Liver (tissue), 9 donors: ENCODE measurements around the gene RFTN2. TPM values are rescaled to one million over a fixed set of nuclear protein-coding genes. Genes with fewer than 3 reads are reported as not detected.
"Not testable (repeated sequence)": the region's sequence is repeated elsewhere in the genome, so short reads cannot be mapped to it uniquely, and the experiment has no call there.

Source experiments
- DNase-seq: peaks from one replicate; pipeline ENCODE4 v3.0.0-alpha.2; 2017; ENCODE audit warnings: low spot score
- H3K27ac ChIP-seq, 2 donors: one replicate each; pipeline ENCODE4 v1.7.0; 2013; ENCODE audit warnings: inconsistent platforms in 2 of 2, low read length in 2 of 2, control low read depth in 1 of 2, low read depth in 1 of 2, mild to moderate bottlenecking in 1 of 2
- H3K27me3 ChIP-seq, 4 donors: one replicate each; pipeline versions ENCODE4 v1.6.1 to v1.7.0; 2013; ENCODE audit warnings: low read length in 3 of 4, inconsistent platforms in 1 of 4, mild to moderate bottlenecking in 1 of 4, moderate library complexity in 1 of 4; ENCODE audit not compliant: control insufficient read depth in 4 of 4, insufficient read depth in 4 of 4
- H3K36me3 ChIP-seq, 4 donors: one replicate each; pipeline versions ENCODE4 v1.6.1 to v1.7.0; 2013; ENCODE audit warnings: low read length in 3 of 4, mild to moderate bottlenecking in 3 of 4, low read depth in 1 of 4, moderate library complexity in 1 of 4; ENCODE audit not compliant: control insufficient read depth in 4 of 4, insufficient read depth in 3 of 4
- H3K4me1 ChIP-seq, 4 donors: one replicate each; pipeline versions ENCODE4 v1.6.1 to v1.7.0; 2013; ENCODE audit warnings: low read length in 3 of 4, mild to moderate bottlenecking in 3 of 4, moderate library complexity in 1 of 4; ENCODE audit not compliant: control insufficient read depth in 4 of 4, insufficient read depth in 4 of 4
- H3K4me3 ChIP-seq, 3 donors: one replicate each; pipeline versions ENCODE4 v1.6.1 to v1.7.0; 2013; ENCODE audit warnings: low read length in 3 of 3, control low read depth in 1 of 3, low read depth in 1 of 3, mild to moderate bottlenecking in 1 of 3
- H3K9ac ChIP-seq, 2 donors: one replicate each; pipeline ENCODE4 v1.7.0; 2013; ENCODE audit warnings: low read length in 2 of 2, mild to moderate bottlenecking in 2 of 2, moderate library complexity in 2 of 2, control low read depth in 1 of 2, low read depth in 1 of 2
- H3K9me3 ChIP-seq, 4 donors: one replicate each; pipeline versions ENCODE4 v1.6.1 to v1.7.0; 2013; ENCODE audit warnings: low read length in 3 of 4; ENCODE audit not compliant: control insufficient read depth in 4 of 4
- CTCF ChIP-seq: fragments of 150-350 bp; IDR thresholded peaks from 2 replicates; pipeline ENCODE4 v1.5.1; 2017; ENCODE audit warnings: improper control_type of control experiment, low read depth, low read length; ENCODE audit not compliant: missing input control
- EGR1 ChIP-seq, 2 donors: IDR thresholded peaks; 2 replicates each; pipeline ENCODE4 v1.6.1; 2016 to 2018; ENCODE audit warnings: antibody characterized with exemption in 2 of 2, low read depth in 2 of 2
- FOXA1 ChIP-seq: IDR thresholded peaks from 2 replicates; pipeline ENCODE4 v1.6.1; 2016; ENCODE audit warnings: antibody characterized with exemption
- GABPA ChIP-seq, 2 donors: IDR thresholded peaks in 1 of 2; conservative IDR thresholded peaks in 1 of 2; 2 replicates each; pipeline ENCODE4 v1.6.1; 2016; ENCODE audit warnings: antibody characterized with exemption in 2 of 2, mild to moderate bottlenecking in 1 of 2, moderate library complexity in 1 of 2
- HNF4A ChIP-seq, 2 donors: conservative IDR thresholded peaks; 2 replicates each; pipeline ENCODE4 v1.6.1; 2016; ENCODE audit warnings: antibody characterized with exemption in 2 of 2, mild to moderate bottlenecking in 2 of 2
- HNF4G ChIP-seq: IDR thresholded peaks from 2 replicates; pipeline ENCODE4 v1.6.1; 2016; ENCODE audit warnings: antibody characterized with exemption
- NR2F2 ChIP-seq: IDR thresholded peaks from 2 replicates; pipeline ENCODE4 v1.6.1; 2016; ENCODE audit warnings: antibody characterized with exemption
- RXRA ChIP-seq, 2 donors: IDR thresholded peaks; 2 replicates each; pipeline ENCODE4 v1.6.1; 2017 to 2018; ENCODE audit warnings: antibody characterized with exemption in 2 of 2, mild to moderate bottlenecking in 1 of 2
- SP1 ChIP-seq: IDR thresholded peaks from 2 replicates; pipeline ENCODE4 v1.6.1; 2018; ENCODE audit warnings: antibody characterized with exemption, mild to moderate bottlenecking
- TAF1 ChIP-seq: conservative IDR thresholded peaks from 2 replicates; pipeline ENCODE4 v1.6.1; 2016; ENCODE audit warnings: antibody characterized with exemption, mild to moderate bottlenecking
- YY1 ChIP-seq: IDR thresholded peaks from 2 replicates; pipeline ENCODE4 v1.6.1; 2016; ENCODE audit warnings: antibody characterized with exemption, mild to moderate bottlenecking
- WGBS: extraction: QIAGEN DNeasy Blood & Tissue Kit; methylation state at CpG from one replicate; pipeline ENCODE4 v1.1.7; 2013; 5-methylcytosine and 5-hydroxymethylcytosine counted together
- polyA plus RNA-seq, 2 donors: library from polyadenylated mRNA; stranded (reverse) in 1 of 2; unstranded in 1 of 2; fragments of 200-250 nt in 1 of 2; fragments of >200 nt in 1 of 2; fragmentation: Nextera tagmentation in 1 of 2; extraction: Ambion mirVana in 1 of 2; gene quantifications; one replicate each; pipeline versions ENCODE4 v1.2.1 to v1.2.3, GENCODE V29; 2013 to 2015
- total RNA-seq, 2 donors: library from RNA; depleted of rRNA; stranded (reverse); fragments of >200 nt; gene quantifications; one replicate each; pipeline ENCODE4 v1.2.3, GENCODE V29; 2014
- TF ChIP-seq, protein P1 (sequence below): IDR thresholded peaks from 2 replicates; pipeline ENCODE4 v1.6.1; 2016; ENCODE audit warnings: antibody characterized with exemption
- donor health status: healthy.
- donor health status: healthy.
- donor health status: healthy.
- donor health status: healthy.
- donor health status: healthy.

Gene RFTN2
- total and polyA plus RNA-seq, 4 donors, result 0.40 to 4.2 (median 1.2) TPM

DNA sequence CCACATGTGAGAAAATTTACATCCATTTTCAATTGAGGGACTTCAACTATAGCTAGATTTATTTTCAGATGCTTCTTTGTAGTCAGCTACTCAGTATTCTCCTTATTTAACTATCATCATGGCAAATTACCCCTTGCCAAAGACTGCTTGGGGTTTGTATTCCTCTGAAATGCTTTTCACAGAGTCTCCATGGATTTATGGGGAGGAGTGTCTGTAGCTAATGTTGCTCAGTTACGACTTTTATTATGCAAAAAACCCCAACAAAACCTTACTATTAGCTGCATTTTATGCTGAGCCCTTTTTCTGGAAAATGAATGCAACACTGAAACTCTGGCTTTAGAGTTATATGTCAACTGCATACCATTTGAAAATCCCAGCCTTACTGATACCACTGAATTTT, 78.6 kb downstream of the RFTN2 start:
- no peak overlapping the region for H3K4me3 ChIP-seq
- no peak for DNase-seq
- no peaks in the 10 kb centered on the region for H3K4me1 ChIP-seq
- WGBS, result 66% methylated on average over 1 of the region's 1 CpG
- H3K27me3 ChIP-seq, result no peaks in the 10 kb centered on the region
- no peak for TF ChIP-seq NR2F2
- no peak for TF ChIP-seq GABPA (IDR thresholded peaks at IDR 0.05 in 1 of 2, conservative IDR thresholded peaks at IDR 0.05 in 1 of 2)
- no peak for TF ChIP-seq HNF4A (conservative IDR thresholded peaks at IDR 0.05)
- TF ChIP-seq CTCF, result no peak
- TF ChIP-seq, protein P1, sequence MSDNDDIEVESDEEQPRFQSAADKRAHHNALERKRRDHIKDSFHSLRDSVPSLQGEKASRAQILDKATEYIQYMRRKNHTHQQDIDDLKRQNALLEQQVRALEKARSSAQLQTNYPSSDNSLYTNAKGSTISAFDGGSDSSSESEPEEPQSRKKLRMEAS, result no peak
- no peak for TF ChIP-seq RXRA (IDR thresholded peaks at IDR 0.05)
- H3K36me3 ChIP-seq, result no peaks in the 10 kb centered on the region
- H3K9me3 ChIP-seq, result no peaks in the 10 kb centered on the region
- no peak overlapping the region for H3K27ac ChIP-seq
- no peak overlapping the region for H3K9ac ChIP-seq

DNA sequence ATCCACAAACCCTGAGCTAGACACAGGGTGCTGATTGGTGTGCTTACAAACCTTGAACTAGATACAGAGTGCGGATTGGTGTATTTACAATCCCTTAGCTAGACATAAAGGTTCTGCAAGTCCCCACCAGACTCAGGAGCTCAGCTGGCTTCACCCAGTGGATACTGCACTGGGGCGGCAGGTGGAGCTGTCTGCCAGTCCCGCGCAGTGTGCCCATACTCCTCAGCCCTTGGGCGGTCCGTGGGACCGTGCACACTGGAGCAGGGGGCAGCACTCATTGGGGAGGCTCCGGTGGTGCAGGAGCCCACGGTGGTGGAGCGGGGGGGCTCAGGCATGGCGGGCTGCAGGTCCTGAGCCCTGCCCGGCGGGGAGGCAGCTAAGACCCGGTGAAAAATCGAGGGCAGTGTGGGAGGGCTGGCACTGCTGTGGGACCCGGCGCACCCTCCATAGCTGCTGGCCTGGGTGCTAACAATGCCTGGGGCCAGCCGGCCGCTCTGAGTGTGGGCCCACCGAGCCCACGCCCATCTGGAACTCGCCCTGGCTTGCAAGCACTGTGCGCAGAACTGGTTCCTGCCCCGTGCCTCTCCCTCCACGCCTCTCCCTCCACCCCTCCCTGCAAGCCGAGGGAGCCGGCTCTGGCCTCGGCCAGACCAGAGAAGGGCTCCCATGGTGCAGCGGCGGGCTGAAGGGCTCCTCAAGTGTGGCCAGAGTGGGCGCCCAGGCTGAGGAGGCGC, 83.9 kb downstream of the RFTN2 start:
- H3K9ac ChIP-seq, result no peak overlapping the region
- H3K36me3 ChIP-seq, result no peaks in the 10 kb centered on the region
- no peak overlapping the region for H3K27ac ChIP-seq
- H3K9me3 ChIP-seq, result no peaks in the 10 kb centered on the region
- no peaks in the 10 kb centered on the region for H3K4me1 ChIP-seq
- TF ChIP-seq HNF4G, result no peak
- TF ChIP-seq EGR1 (IDR thresholded peaks at IDR 0.05; ENCODE audit: low read depth in 2 of 2), result no peak
- no peak for TF ChIP-seq YY1
- no peak for TF ChIP-seq SP1
- TF ChIP-seq NR2F2, result no peak
- TF ChIP-seq FOXA1, result no peak
- TF ChIP-seq, protein P1, result no peak
- no peak for TF ChIP-seq TAF1
- H3K27me3 ChIP-seq, result no peaks in the 10 kb centered on the region
- no peak overlapping the region for H3K4me3 ChIP-seq
- 95% methylated on average over 32 of the region's 32 CpGs for WGBS
- no peak for DNase-seq

DNA sequence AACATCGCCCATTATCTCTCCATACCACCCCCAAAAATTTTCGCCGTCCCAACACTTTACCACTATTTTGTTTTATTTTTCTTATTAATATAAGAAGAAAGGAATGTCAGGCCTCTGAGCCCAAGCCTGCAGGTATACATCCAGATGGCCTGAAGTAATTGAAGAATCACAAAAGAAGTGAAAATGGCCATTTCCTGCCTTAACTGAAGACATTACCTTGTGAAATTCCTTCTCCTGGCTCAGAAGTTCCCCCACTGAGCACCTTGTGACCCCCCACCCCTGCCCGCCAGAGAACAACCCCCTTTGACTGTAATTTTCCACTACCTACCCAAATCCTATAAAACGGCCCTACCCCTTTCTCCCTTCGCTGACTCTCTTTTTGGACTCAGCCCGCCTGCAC, 88.1 kb downstream of the RFTN2 start:
- not testable (repeated sequence) for H3K9ac ChIP-seq, H3K27ac ChIP-seq, H3K4me1 ChIP-seq, H3K27me3 ChIP-seq, H3K36me3 ChIP-seq, DNase-seq, H3K4me3 ChIP-seq, H3K9me3 ChIP-seq
- WGBS, result 92% methylated on average over 7 of the region's 7 CpGs

GRCh38 chr2:197580166-197580565, 95.2 kb downstream of the RFTN2 start:
- not testable (repeated sequence) for H3K36me3 ChIP-seq, H3K4me1 ChIP-seq, H3K9me3 ChIP-seq, H3K27me3 ChIP-seq, H3K4me3 ChIP-seq, H3K27ac ChIP-seq, DNase-seq, H3K9ac ChIP-seq
- WGBS, result 95% methylated on average over 3 of the region's 3 CpGs

GRCh38 chr2:197578294-197578693, 97.1 kb downstream of the RFTN2 start:
- H3K27me3 ChIP-seq, H3K4me3 ChIP-seq, H3K36me3 ChIP-seq, H3K27ac ChIP-seq, DNase-seq, H3K9me3 ChIP-seq, H3K9ac ChIP-seq, H3K4me1 ChIP-seq: not testable (repeated sequence)
- 88% methylated on average over 2 of the region's 2 CpGs for WGBS
